HCT116 (cell line): ENCODE measurements around the gene SMTN. TPM values are rescaled to one million over a fixed set of nuclear protein-coding genes. Genes with fewer than 3 reads are reported as not detected.

Experiments used
- ATAC-seq: fragments of 200-7000 bp; cut with Tn5 transposase; 2 replicates; pipeline ENCODE4 v1.9.1; 2020; ENCODE audit warnings: mild to moderate bottlenecking, moderate library complexity
- BruUV-seq: library from RNA; stranded (reverse); fragments of 400-500 nt; replicated peaks from 2 replicates; lab custom pipeline; 2021; lab: Mats Ljungman, UMichigan
- CTCF ChIA-PET: fragments of 300-600 bp; sonication (Branson Sonifier 250); formaldehyde crosslinking; loops from one replicate; lab custom pipeline; 2021; ENCODE audit warnings: antibody characterized with exemption; lab: Charles Lee
- POLR2A ChIA-PET: fragments of 300-600, 350-600 bp; sonication (Branson Sonifier 250); formaldehyde crosslinking; loops from one replicate; lab custom pipeline; 2021; ENCODE audit warnings: antibody characterized with exemption; lab: Charles Lee
- RAD21 ChIA-PET, 2 experiments: fragments of 300-600 bp; sonication (Branson Sonifier 250); formaldehyde crosslinking; loops; one replicate each; lab custom pipeline; 2023; ENCODE audit warnings: low total read pairs in 2 of 2; ENCODE audit not compliant: uncharacterized antibody in 2 of 2, unreplicated experiment in 2 of 2, low non-redundant PET in 1 of 2; lab: Charles Lee
- DNase-seq: peaks from one replicate; pipeline ENCODE4 v3.0.0-alpha.2; 2010; ENCODE audit warnings: low read depth, low spot score
- H2AFZ ChIP-seq: fragments of 200-600 bp; shearing (Covaris generic), sonication (generic); 2 replicates; pipeline ENCODE4 v1.6.1; 2017; ENCODE audit warnings: low read depth, mixed run types, mixed read lengths, antibody characterized with exemption, low read length; ENCODE audit not compliant: poor library complexity, severe bottlenecking
- H3K27ac ChIP-seq: 2 replicates; pipeline ENCODE4 v1.5.1; 2012; ENCODE audit warnings: low read depth, low read length
- H3K27me3 ChIP-seq: fragments of 200-600 bp; sonication (generic); 2 replicates; pipeline ENCODE4 v1.6.1; 2016; ENCODE audit warnings: mixed run types, low read length, mixed read lengths; ENCODE audit not compliant: insufficient read depth
- H3K36me3 ChIP-seq, 2 experiments: fragments of 200-500 bp in 1 of 2; fragments of 200-600 bp in 1 of 2; sonication (Bioruptor generic) in 1 of 2; sonication (generic) in 1 of 2; 2 replicates each; pipeline versions ENCODE4 v1.5.1 to v1.6.1; 2014 to 2016; ENCODE audit warnings: low read length in 2 of 2, inconsistent platforms in 1 of 2, mixed read lengths in 1 of 2, mixed run types in 1 of 2; ENCODE audit not compliant: insufficient read depth in 2 of 2, control insufficient read depth in 1 of 2
- H3K4me1 ChIP-seq, 2 experiments: fragments of 200-600 bp in 1 of 2; sonication (generic) in 1 of 2; 2 replicates each; pipeline versions ENCODE4 v1.5.1 to v1.6.1; 2012 to 2017; ENCODE audit warnings: low read length in 2 of 2, inconsistent platforms in 1 of 2, mild to moderate bottlenecking in 1 of 2, mixed read lengths in 1 of 2, mixed run types in 1 of 2, moderate library complexity in 1 of 2; ENCODE audit not compliant: insufficient read depth in 2 of 2, control insufficient read depth in 1 of 2
- H3K4me2 ChIP-seq: fragments of 200-600 bp; sonication (generic); 2 replicates; pipeline ENCODE4 v1.6.1; 2017; ENCODE audit warnings: mixed run types, low read length, mixed read lengths
- H3K4me3 ChIP-seq, 2 experiments: fragments of 200-600 bp in 1 of 2; sonication (generic) in 1 of 2; replicated peaks in 1 of 2; 2 replicates each; pipeline ENCODE4 v1.5.1; 2011 to 2016; ENCODE audit warnings: low read length in 2 of 2, control low read depth in 1 of 2, low read depth in 1 of 2, mild to moderate bottlenecking in 1 of 2, mixed read lengths in 1 of 2, mixed run types in 1 of 2
- H3K79me2 ChIP-seq: fragments of 200-600 bp; sonication (generic); 2 replicates; pipeline ENCODE4 v1.6.1; 2017; ENCODE audit warnings: mild to moderate bottlenecking, mixed run types, low read length, moderate library complexity, mixed read lengths; ENCODE audit not compliant: insufficient read depth
- H3K9ac ChIP-seq: fragments of 200-600 bp; sonication (generic); 2 replicates; pipeline ENCODE4 v1.6.1; 2016; ENCODE audit warnings: low read length, mixed read lengths
- H3K9me2 ChIP-seq: fragments of 200-600 bp; sonication (generic), shearing (Covaris generic); 2 replicates; pipeline ENCODE4 v1.6.1; 2017; ENCODE audit warnings: mixed run types, mild to moderate bottlenecking, moderate library complexity; ENCODE audit not compliant: insufficient read depth
- H3K9me3 ChIP-seq, 2 experiments: fragments of 200-500 bp in 1 of 2; fragments of 200-600 bp in 1 of 2; sonication (Bioruptor generic) in 1 of 2; sonication (generic) in 1 of 2; 2 replicates each; pipeline ENCODE4 v1.6.1; 2014 to 2017; ENCODE audit warnings: low read length in 2 of 2, mixed read lengths in 2 of 2, inconsistent platforms in 1 of 2, low read depth in 1 of 2, mild to moderate bottlenecking in 1 of 2, mixed run types in 1 of 2, moderate library complexity in 1 of 2; ENCODE audit not compliant: control insufficient read depth in 1 of 2, insufficient read depth in 1 of 2
- H4K20me1 ChIP-seq: fragments of 200-600 bp; sonication (generic), shearing (Covaris generic); 2 replicates; pipeline ENCODE4 v1.6.1; 2017; ENCODE audit warnings: mixed run types, mild to moderate bottlenecking, moderate library complexity; ENCODE audit not compliant: insufficient read depth
- CEBPB ChIP-seq: IDR thresholded peaks from 2 replicates; pipeline ENCODE4 v1.6.1; 2012; ENCODE audit warnings: low read depth
- ELF1 ChIP-seq: IDR thresholded peaks from 2 replicates; pipeline ENCODE4 v1.6.1; 2012; ENCODE audit warnings: low read depth, borderline replicate concordance
- FOSL1 ChIP-seq: IDR thresholded peaks from 2 replicates; pipeline ENCODE4 v1.6.1; 2012; ENCODE audit warnings: low read depth
- MAX ChIP-seq: IDR thresholded peaks from 2 replicates; pipeline ENCODE4 v1.6.1; 2012
- POLR2A ChIP-seq: IDR thresholded peaks from 2 replicates; pipeline ENCODE4 v1.7.0; 2011; ENCODE audit warnings: borderline replicate concordance; ENCODE audit not compliant: insufficient read depth, insufficient read length; ENCODE audit errors: extremely low read depth
- RAD21 ChIP-seq: IDR thresholded peaks from 2 replicates; pipeline ENCODE4 v1.6.1; 2012; ENCODE audit warnings: low read depth, mild to moderate bottlenecking
- YY1 ChIP-seq: IDR thresholded peaks from 2 replicates; pipeline ENCODE4 v1.6.1; 2011; ENCODE audit warnings: low read length, low read depth, moderate library complexity, mild to moderate bottlenecking; ENCODE audit not compliant: insufficient replicate concordance; ENCODE audit errors: extremely low read depth
- intact Hi-C: fragments of 100-400 bp; cut with micrococcal nuclease; formaldehyde crosslinking; loops from 2 replicates; pipeline ENCODE4 v1.10.0; 2022
- total RNA-seq: library from RNA; stranded (reverse); gene quantifications from one replicate; pipeline ENCODE4 v1.2.1, GENCODE V29; 2021; ENCODE audit not compliant: unreplicated experiment
- TF ChIP-seq, protein P1 (sequence below), 3 experiments: fragments of 200-600 bp in 1 of 3; sonication (generic) in 1 of 3; IDR thresholded peaks in 2 of 3; conservative IDR thresholded peaks in 1 of 3; 2 replicates each; pipeline ENCODE4 v1.5.1; 2012 to 2017; ENCODE audit warnings: low read depth in 2 of 3, low read length in 2 of 3, antibody characterized with exemption in 1 of 3, borderline replicate concordance in 1 of 3, control low read depth in 1 of 3, mild to moderate bottlenecking in 1 of 3, mixed read lengths in 1 of 3, mixed run types in 1 of 3, moderate library complexity in 1 of 3; ENCODE audit not compliant: insufficient read depth in 1 of 3

The SMTN gene
- total RNA-seq, 1 experiment from 2014 or later, result 148 TPM

- H2AFZ ChIP-seq, result no peak overlapping the region
- TF ChIP-seq RAD21 (no peak), ELF1 (no peak), POLR2A (no peak), MAX (no peak), FOSL1 (no peak), YY1 (no peak), CEBPB (no peak)
- TF ChIP-seq, protein P1, sequence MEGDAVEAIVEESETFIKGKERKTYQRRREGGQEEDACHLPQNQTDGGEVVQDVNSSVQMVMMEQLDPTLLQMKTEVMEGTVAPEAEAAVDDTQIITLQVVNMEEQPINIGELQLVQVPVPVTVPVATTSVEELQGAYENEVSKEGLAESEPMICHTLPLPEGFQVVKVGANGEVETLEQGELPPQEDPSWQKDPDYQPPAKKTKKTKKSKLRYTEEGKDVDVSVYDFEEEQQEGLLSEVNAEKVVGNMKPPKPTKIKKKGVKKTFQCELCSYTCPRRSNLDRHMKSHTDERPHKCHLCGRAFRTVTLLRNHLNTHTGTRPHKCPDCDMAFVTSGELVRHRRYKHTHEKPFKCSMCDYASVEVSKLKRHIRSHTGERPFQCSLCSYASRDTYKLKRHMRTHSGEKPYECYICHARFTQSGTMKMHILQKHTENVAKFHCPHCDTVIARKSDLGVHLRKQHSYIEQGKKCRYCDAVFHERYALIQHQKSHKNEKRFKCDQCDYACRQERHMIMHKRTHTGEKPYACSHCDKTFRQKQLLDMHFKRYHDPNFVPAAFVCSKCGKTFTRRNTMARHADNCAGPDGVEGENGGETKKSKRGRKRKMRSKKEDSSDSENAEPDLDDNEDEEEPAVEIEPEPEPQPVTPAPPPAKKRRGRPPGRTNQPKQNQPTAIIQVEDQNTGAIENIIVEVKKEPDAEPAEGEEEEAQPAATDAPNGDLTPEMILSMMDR (IDR thresholded peaks at IDR 0.05 in 2 of 3, conservative IDR thresholded peaks at IDR 0.05 in 1 of 3; ENCODE audit: borderline replicate concordance in 1 of 3, insufficient read depth in 1 of 3, low read depth in 2 of 3, low read length in 2 of 3), result no peak
- peaks cover 8 to 22% of the 10 kb centered on the region in 2 experiments for H3K4me1 ChIP-seq
- no peak overlapping the region for H3K9ac ChIP-seq
- no peak overlapping the region for H3K4me2 ChIP-seq
- no peaks in the 10 kb centered on the region for H3K9me2 ChIP-seq
- DNase-seq (no peak), ATAC-seq (no peak)
- RAD21 ChIA-PET, result no interaction called here
- no peaks in the 10 kb centered on the region for H3K9me3 ChIP-seq
- intact Hi-C loops, result no loop called here
- no peaks in the 10 kb centered on the region for H3K36me3 ChIP-seq
- H3K4me3 ChIP-seq, result no peak overlapping the region
- no TSS peak for BruUV-seq
- H4K20me1 ChIP-seq, result no peaks in the 10 kb centered on the region
- POLR2A ChIA-PET, result no interaction called here
- no peaks in the 10 kb centered on the region for H3K27me3 ChIP-seq
- no peak overlapping the region for H3K27ac ChIP-seq
- CTCF ChIA-PET, result interaction anchor here (1.5 kb wide), 1 partner anchor 20 kb away, joined by 6 read pairs; the partner anchor contains the start of gene SELENOM
- H3K79me2 ChIP-seq, result no peaks in the 10 kb centered on the region
Observed at GRCh38 chr22:31127181-31127772, 46.2 kb downstream of the SMTN start.
